Tongue (tissue), 1 donor: Measurements from ENCODE around the gene SHC3. TPM values are rescaled to one million over a fixed set of nuclear protein-coding genes. Genes with fewer than 3 reads are reported as not detected.

Experiments
- total RNA-seq: library from RNA; depleted of rRNA; stranded (reverse); fragments of >200 nt; gene quantifications from one replicate; pipeline ENCODE4 v1.2.3, GENCODE V29; 2014

SHC3 gene
- total RNA-seq, 1 donor from 2014 or later: 1.1 TPM

Other genes with a start within 250 kb of the SHC3 start
- gene S1PR3, start 187.3 kb downstream of the SHC3 start, total RNA-seq: 37.6 TPM
- gene CKS2, start 132.4 kb upstream of the SHC3 start, total RNA-seq: 48.1 TPM
- gene SECISBP2, start 139.7 kb upstream of the SHC3 start, total RNA-seq: 50.0 TPM